Loucy (cell line): Measurements from ENCODE around the gene CD160.

ENCODE experiments used
- EZH2phosphoT487 ChIP-seq: fragments of 200-600 bp; IDR thresholded peaks from 2 replicates; pipeline ENCODE4 v1.6.1; 2018; ENCODE audit warnings: antibody characterized with exemption, mild to moderate bottlenecking, moderate library complexity, borderline replicate concordance
- TF ChIP-seq, protein P1 (sequence below): fragments of 200-600 bp; sonication (generic); conservative IDR thresholded peaks from 2 replicates; pipeline ENCODE4 v1.5.1; 2014; ENCODE audit warnings: mild to moderate bottlenecking, antibody characterized with exemption, low read length

DNA sequence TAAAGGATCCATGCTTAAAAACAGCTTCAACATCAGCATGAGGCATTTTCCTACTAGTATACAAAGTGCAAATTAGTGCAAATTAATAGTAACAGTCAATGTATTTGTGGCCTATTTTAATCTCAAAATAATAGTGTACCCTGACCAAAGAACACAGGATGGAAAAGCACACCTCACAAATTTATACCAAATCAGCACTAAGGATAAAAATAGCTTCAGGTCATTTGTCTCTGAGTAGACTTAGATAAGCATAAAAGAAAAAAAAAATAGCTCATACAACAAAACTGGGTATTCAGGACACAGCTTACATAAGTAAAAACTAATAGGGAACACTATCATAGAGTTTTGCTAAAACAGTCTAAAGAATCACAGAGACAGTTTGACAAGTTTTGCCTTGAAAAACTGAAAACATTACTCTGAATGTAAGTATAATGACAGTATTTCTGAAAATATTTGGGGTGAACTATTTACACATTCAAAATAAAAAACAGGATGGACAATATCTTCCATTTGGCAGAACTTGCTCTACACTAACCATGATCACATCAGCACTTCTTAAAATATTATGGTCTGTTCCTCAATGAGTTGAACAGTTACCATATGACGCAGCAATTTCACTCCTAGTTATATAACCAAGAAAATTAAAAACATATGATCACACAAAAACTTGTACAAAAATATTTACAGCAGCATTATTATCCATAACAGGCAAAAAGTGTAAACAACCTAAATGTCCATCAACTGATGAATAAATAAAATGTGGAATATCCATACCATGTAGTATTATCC, 58.3 kb downstream of the CD160 start:
- TF ChIP-seq, protein P1, sequence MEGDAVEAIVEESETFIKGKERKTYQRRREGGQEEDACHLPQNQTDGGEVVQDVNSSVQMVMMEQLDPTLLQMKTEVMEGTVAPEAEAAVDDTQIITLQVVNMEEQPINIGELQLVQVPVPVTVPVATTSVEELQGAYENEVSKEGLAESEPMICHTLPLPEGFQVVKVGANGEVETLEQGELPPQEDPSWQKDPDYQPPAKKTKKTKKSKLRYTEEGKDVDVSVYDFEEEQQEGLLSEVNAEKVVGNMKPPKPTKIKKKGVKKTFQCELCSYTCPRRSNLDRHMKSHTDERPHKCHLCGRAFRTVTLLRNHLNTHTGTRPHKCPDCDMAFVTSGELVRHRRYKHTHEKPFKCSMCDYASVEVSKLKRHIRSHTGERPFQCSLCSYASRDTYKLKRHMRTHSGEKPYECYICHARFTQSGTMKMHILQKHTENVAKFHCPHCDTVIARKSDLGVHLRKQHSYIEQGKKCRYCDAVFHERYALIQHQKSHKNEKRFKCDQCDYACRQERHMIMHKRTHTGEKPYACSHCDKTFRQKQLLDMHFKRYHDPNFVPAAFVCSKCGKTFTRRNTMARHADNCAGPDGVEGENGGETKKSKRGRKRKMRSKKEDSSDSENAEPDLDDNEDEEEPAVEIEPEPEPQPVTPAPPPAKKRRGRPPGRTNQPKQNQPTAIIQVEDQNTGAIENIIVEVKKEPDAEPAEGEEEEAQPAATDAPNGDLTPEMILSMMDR, result no peak
- no peak for TF ChIP-seq EZH2phosphoT487
